HepG2 (cell line): ENCODE results near the gene B3GALT6. TPM values are rescaled to one million over a fixed set of nuclear protein-coding genes. Genes with fewer than 3 reads are reported as not detected.

Source experiments
- ATAC-seq: fragments of 200-7000 bp; cut with Tn5 transposase; 3 replicates; pipeline ENCODE4 v1.9.1; 2020; ENCODE audit warnings: mild to moderate bottlenecking, moderate library complexity
- BruUV-seq: library from RNA; stranded (reverse); fragments of 400-500 nt; replicated peaks from 2 replicates; lab custom pipeline; 2021; lab: Mats Ljungman, UMichigan
- CTCF ChIA-PET: fragments of 300-600 bp; formaldehyde crosslinking; extraction: SDS; loops from one replicate; lab custom pipeline; 2021; ENCODE audit warnings: low total read pairs, inconsistent platforms, low intra/inter-chr PET ratio; lab: Yijun Ruan, JAX
- POLR2A ChIA-PET: fragments of 350-600 bp; sonication (Branson Sonifier 250); formaldehyde crosslinking; loops from one replicate; lab custom pipeline; 2020; ENCODE audit warnings: antibody characterized with exemption, inconsistent platforms; lab: Yijun Ruan, JAX
- DNase-seq: peaks from one replicate; pipeline ENCODE4 v3.0.0-alpha.2; 2015; ENCODE audit warnings: low spot score
- FAIRE-seq: peaks from 3 replicates; lab custom pipeline; 2011; peaks lifted over from hg19 to GRCh38; lab: Jason Lieb, UNC
- H2AFZ ChIP-seq: one replicate; pipeline ENCODE4 v1.6.1; 2011; ENCODE audit warnings: low read length, inconsistent platforms
- H3K27ac ChIP-seq: fragments of 300-600 bp; 3 replicates; pipeline ENCODE4 v1.8.0; 2011; ENCODE audit warnings: mixed run types, mild to moderate bottlenecking, mixed read lengths, low read length, inconsistent platforms; ENCODE audit not compliant: insufficient read depth; ENCODE audit errors: extremely low read length
- H3K27me3 ChIP-seq, 2 experiments: fragments of 200-600 bp in 1 of 2; 2 replicates in 1 of 2; 3 replicates in 1 of 2; pipeline versions ENCODE4 v1.6.0 to v1.8.0; 2011; ENCODE audit warnings: low read length in 2 of 2, mild to moderate bottlenecking in 2 of 2, moderate library complexity in 2 of 2, inconsistent platforms in 1 of 2; ENCODE audit not compliant: insufficient read depth in 2 of 2, control insufficient read depth in 1 of 2
- H3K36me3 ChIP-seq, 2 experiments: fragments of 200-600 bp in 1 of 2; replicated peaks in 1 of 2; 2 replicates in 1 of 2; 3 replicates in 1 of 2; pipeline versions ENCODE4 v1.5.1 to v1.8.0; 2011; ENCODE audit warnings: low read length in 2 of 2, inconsistent platforms in 1 of 2; ENCODE audit not compliant: insufficient read depth in 2 of 2, control insufficient read depth in 1 of 2
- H3K4me1 ChIP-seq: 2 replicates; pipeline ENCODE4 v1.5.1; 2012; ENCODE audit warnings: low read length, inconsistent platforms; ENCODE audit not compliant: insufficient read depth
- H3K4me2 ChIP-seq: 2 replicates; pipeline ENCODE4 v1.6.0; 2011; ENCODE audit warnings: low read depth, low read length, inconsistent platforms
- H3K4me3 ChIP-seq, 3 experiments: fragments of 200-600 bp in 1 of 3; sonication (generic), shearing (Covaris generic) in 1 of 3; replicated peaks in 1 of 3; 2 replicates each; pipeline ENCODE4 v1.5.1; 2011 to 2016; ENCODE audit warnings: low read length in 3 of 3, inconsistent platforms in 2 of 3, low read depth in 2 of 3, mild to moderate bottlenecking in 2 of 3, control low read depth in 1 of 3, mixed read lengths in 1 of 3; ENCODE audit not compliant: insufficient read depth in 1 of 3
- H3K79me2 ChIP-seq: one replicate; pipeline ENCODE4 v1.6.1; 2011; ENCODE audit warnings: low read length, inconsistent platforms; ENCODE audit not compliant: insufficient read depth
- H3K9ac ChIP-seq: 2 replicates; pipeline ENCODE4 v1.6.0; 2011; ENCODE audit warnings: mild to moderate bottlenecking, low read depth, low read length, inconsistent platforms; ENCODE audit not compliant: insufficient read depth
- H3K9me3 ChIP-seq: 2 replicates; pipeline ENCODE4 v1.5.1; 2012; ENCODE audit warnings: mild to moderate bottlenecking, low read length
- H4K20me1 ChIP-seq: 2 replicates; pipeline ENCODE4 v1.6.0; 2011; ENCODE audit warnings: inconsistent platforms, mild to moderate bottlenecking, low read length, moderate library complexity; ENCODE audit not compliant: insufficient read depth
- FOXA3 ChIP-seq: IDR thresholded peaks from 2 replicates; pipeline ENCODE4 v1.6.1; 2016; ENCODE audit warnings: missing genetic modification reagents, missing compliant biosample characterization
- GATAD2A ChIP-seq: IDR thresholded peaks from 2 replicates; pipeline ENCODE4 v1.6.1; 2016
- HMG20B ChIP-seq: conservative IDR thresholded peaks from 2 replicates; pipeline ENCODE4 v1.6.1; 2016; ENCODE audit warnings: missing genetic modification reagents, missing compliant biosample characterization
- NONO ChIP-seq, 2 experiments: fragments of 450-650 bp in 1 of 2; sonication (generic) in 1 of 2; formaldehyde crosslinking in 1 of 2; IDR thresholded peaks in 1 of 2; conservative IDR thresholded peaks in 1 of 2; 2 replicates each; pipeline versions ENCODE4 v1.6.1 to v1.8.0; 2017 to 2022; ENCODE audit warnings: mild to moderate bottlenecking in 1 of 2, missing genetic modification reagents in 1 of 2, moderate library complexity in 1 of 2
- WGBS: methylation state at CpG from one replicate; pipeline ENCODE4 v1.1.6; 2017; ENCODE audit warnings: low lambda C conversion rate; 5-methylcytosine and 5-hydroxymethylcytosine counted together
- in situ Hi-C: cut with HindIII; loops from 2 replicates; pipeline ENCODE4 v1.10.0; 2017; ENCODE audit warnings: low pct_unique_long_range_greater_than_20kb; ENCODE audit not compliant: extremely low pct_ligation_motif_present
- intact Hi-C: fragments of 100-400 bp; cut with micrococcal nuclease; formaldehyde crosslinking; loops from one replicate; pipeline ENCODE4 v1.10.0; 2022; ENCODE audit not compliant: unreplicated experiment
- polyA plus RNA-seq, 8 experiments: library from polyadenylated mRNA; depleted of rRNA in 3 of 8; stranded (reverse) in 7 of 8; unstranded in 1 of 8; fragments of >200 nt; fragmentation: Illumina TruSeq in 4 of 8; extraction: Trizol in 4 of 8; gene quantifications; 2 replicates each; pipeline versions ENCODE4 v1.2.1 to v1.2.3, GENCODE V29; 2011 to 2016; ENCODE audit warnings: low read depth in 4 of 8, missing spikeins in 1 of 8, mixed read lengths in 1 of 8; ENCODE audit not compliant: insufficient read depth in 1 of 8
- total RNA-seq, 5 experiments: library from RNA; depleted of rRNA; stranded (reverse); fragments of >200 nt; fragmentation: Illumina TruSeq; extraction: Trizol; gene quantifications; 2 replicates each; pipeline ENCODE4 v1.2.3, GENCODE V29; 2016; ENCODE audit warnings: low read depth in 1 of 5

Gene B3GALT6
- total and polyA plus RNA-seq, 2 of the 13 experiments (the other 11 are each of a cell fraction or from before 2014, with no cell fraction given): 3.9 to 14.2 TPM

GRCh38 chr1:1196431-1197187, 35.4 kb upstream of the B3GALT6 start:
- Histone ChIP-seq H3K27ac (no peak overlapping the region), H3K9me3 (peaks cover 11% of the 10 kb centered on the region), H3K4me1 (peaks cover 22% of the 10 kb centered on the region), H2AFZ (no peak overlapping the region), H3K9ac (no peak overlapping the region), H3K4me3 (no peak overlapping the region), H3K4me2 (no peak overlapping the region), H3K36me3 (no peaks in the 10 kb centered on the region), H3K79me2 (no peaks in the 10 kb centered on the region), H4K20me1 (no peaks in the 10 kb centered on the region), H3K27me3 (peaks cover 16 to 32% of the 10 kb centered on the region in 2 experiments; a peak in 4 of 5 replicates)
- in situ Hi-C loops: no loop called here
- DNase-seq: no peak
- no peak for TF ChIP-seq NONO (IDR thresholded peaks at IDR 0.05)
- TF ChIP-seq NONO (CRISPR knock-in tag; conservative IDR thresholded peaks at IDR 0.05): no peak
- no peak for TF ChIP-seq FOXA3 (CRISPR knock-in tag)
- ChIA-PET POLR2A (no interaction called here), CTCF (no interaction called here)
- no peak for FAIRE-seq
- no TSS peak for BruUV-seq
- ATAC-seq: peak; percentile 34; the same call in 2 of the 3 replicates
- WGBS: 0% methylated on average over 1 of the region's 13 CpGs
- intact Hi-C loops: no loop called here

DNA sequence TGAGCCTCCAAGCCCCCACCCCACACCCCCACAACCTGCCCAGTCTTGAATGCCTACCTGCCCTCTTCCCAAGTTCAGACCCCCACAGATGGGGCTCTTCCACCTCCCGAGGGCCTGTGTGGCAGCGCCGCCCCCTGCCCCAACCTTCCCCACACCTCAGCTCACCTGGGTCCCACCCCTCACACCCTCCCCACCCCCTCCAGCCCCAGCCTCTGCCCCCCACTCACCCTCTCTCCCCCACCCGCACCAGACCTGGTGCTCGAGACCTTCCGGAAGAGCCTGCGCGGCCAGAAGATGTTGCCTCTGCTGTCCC, 34.9 kb upstream of the B3GALT6 start:
- ATAC-seq (no peak), DNase-seq (no peak), FAIRE-seq (no peak)
- Histone ChIP-seq H3K4me3 (no peak overlapping the region), H3K79me2 (no peaks in the 10 kb centered on the region), H3K9me3 (peaks cover 11% of the 10 kb centered on the region), H3K36me3 (no peaks in the 10 kb centered on the region), H3K27ac (no peak overlapping the region), H3K4me2 (no peak overlapping the region), H2AFZ (no peak overlapping the region), H4K20me1 (no peaks in the 10 kb centered on the region), H3K9ac (no peak overlapping the region), H3K27me3 (peaks cover 16 to 32% of the 10 kb centered on the region in 2 experiments; a peak in 4 of 5 replicates), H3K4me1 (peaks cover 22% of the 10 kb centered on the region)
- CTCF ChIA-PET: no interaction called here
- in situ Hi-C loops (no loop called here), intact Hi-C loops (no loop called here)
- TF ChIP-seq HMG20B (CRISPR knock-in tag): no peak
- no peak for TF ChIP-seq GATAD2A (CRISPR knock-in tag)
- POLR2A ChIA-PET: no interaction called here
- 76% methylated on average over 8 of the region's 8 CpGs for WGBS
- no TSS peak for BruUV-seq
